Activated CD8-positive, alpha-beta memory T cell treated with anti-CD3 and anti-CD28 coated beads for 48 hours (primary cell): ENCODE measurements around the gene AP1S3.

Experiments
- DNase-seq, 3 experiments: peaks; one replicate each; pipeline ENCODE4 v3.0.0-alpha.2; 2020; ENCODE audit warnings: low read depth in 2 of 3, low spot score in 2 of 3

The AP1S3 gene

GRCh38 chr2:223725986-223726970, 111.1 kb downstream of the AP1S3 start:
- DNase-seq: no peak

- DNase-seq: no peak
Observed at GRCh38 chr2:223725494-223725893, 111.9 kb downstream of the AP1S3 start.

DNA sequence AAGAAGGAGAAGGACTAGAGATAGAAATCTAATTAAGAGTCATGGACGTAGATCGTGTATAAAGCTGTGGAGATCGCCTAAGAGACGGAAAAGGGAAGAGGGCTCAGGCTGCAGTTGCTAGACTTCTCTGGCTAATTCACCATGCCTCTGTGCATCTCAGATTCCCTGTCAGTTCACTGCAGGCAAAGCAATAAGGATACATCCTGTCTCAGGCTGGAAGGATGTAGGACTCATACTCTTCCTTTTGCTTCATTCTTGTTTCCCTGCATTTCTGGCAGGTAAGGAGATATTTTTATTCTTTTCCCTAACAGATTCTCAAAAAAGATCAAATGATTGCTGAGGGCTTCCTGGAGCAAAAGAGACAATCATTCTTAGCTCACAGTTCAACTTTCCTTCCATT, 112.5 kb downstream of the AP1S3 start:
- no peak for DNase-seq

GRCh38 chr2:223723954-223724411, 113.4 kb downstream of the AP1S3 start:
- no peak for DNase-seq

DNA sequence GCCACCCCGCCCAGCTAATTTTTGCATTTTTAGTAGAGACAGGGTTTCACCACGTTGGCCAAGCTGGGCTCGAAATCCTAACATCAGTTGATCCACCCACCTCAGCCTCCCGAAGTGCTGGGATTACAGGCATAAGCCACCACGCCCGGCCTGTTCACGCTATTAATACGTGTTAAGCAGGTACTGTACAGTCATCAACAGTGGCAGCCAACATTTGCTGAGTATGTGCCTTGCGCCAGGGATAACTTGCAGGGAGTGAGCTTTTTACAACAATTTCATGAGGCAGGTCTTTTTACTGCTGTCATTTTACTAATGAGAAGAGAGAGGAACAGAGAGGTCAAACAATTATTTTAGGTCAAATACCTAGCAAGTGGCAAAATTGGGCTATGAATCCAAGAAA, 115.2 kb downstream of the AP1S3 start:
- DNase-seq: no peak

DNA sequence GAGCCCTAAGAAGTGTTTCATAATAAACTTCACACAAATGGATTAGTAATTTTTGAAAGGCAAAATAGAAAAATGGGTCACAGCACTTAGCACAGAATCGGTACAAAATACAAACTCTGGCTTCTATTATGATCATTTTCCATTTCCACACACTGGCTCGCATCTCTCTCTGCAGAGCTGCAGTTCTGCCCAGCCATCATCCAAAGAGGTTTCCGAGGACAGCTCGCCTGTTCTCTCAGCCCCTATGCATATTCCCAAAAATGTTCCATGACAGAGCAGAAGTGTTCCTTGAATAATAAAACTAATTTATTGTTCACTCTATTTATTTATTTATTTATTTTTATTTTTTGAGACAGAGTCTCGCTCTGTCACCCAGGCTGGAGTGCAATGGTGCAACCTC, 115.6 kb downstream of the AP1S3 start:
- no peak for DNase-seq

DNA sequence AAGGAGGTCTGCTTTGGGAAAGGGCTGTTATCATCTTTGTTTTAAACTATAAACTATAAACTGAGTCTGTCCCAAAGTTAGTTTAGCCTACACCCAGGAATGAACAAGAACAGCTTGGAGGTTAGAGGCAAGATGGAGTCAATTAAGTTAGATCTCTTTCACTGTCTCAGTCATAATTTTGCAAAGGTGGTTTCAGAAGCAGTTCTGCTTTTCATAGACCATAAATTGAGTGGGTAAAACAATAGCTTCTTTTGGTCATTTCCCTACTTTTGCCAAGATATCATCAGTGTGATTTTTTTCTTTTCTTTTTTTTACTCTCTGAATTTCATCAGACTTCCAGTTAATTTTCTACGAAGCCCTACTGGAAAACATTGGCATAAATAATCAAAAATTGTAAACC, 117.0 kb downstream of the AP1S3 start:
- DNase-seq: no peak

DNA sequence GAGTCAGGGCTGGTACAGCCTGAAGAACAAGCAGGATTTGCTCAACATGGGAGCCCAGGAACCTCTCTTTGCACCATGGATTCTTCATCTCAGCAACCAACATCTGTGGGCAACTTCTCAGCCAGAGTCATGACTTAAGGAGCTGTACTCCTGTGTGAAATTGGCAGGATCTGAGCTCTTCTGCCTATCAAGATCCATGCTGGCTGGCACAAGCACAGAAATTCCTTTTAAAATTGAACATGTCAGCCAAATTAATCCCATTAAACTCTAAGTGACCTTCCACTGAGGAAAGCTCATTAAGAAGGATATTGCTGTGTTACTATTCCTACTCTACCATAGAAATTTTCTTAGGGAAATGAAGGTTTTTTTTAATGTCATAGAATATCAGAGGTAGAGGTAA, 124.7 kb downstream of the AP1S3 start:
- no peak for DNase-seq

DNA sequence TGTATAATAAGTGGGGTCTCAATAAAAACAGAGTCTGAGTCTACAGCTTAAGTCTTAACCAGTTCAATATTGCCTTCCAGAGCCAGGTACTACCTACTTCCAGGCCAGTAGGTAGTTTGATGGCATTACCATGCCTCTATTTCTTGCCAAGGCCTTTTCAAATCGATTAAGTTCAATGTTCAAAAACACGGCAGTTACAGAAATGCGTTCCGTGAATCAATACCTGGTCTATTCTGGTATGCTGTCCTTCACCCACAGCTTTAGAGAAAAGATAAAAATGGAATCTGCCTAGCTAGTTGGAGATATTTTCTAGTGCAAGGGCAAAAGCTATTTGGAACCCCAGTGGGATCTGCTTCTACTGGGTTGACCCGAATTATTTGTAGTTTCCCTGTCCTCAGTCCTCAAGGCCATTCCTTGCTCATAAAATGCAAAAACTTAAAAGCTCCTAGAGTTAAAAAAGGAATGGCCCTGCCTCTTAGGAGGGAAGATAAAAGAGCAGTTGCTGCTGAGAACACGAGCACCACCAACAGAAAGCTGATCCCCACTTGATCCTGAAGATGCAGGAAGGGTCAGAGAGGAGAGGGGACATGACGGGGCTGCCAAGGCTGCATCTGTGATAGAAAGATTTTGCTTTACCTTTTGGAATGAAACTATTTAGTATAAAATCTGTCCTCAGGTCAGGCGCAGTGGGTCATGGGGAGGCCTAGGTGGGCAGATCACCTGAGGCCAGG, 125.6 kb downstream of the AP1S3 start:
- no peak for DNase-seq
